ENCODE data around the gene F2RL1.
A peak's percentile ranks its signal among the peaks of the same experiment; 100 is the strongest.
"Not testable (repeated sequence)": the region's sequence is repeated elsewhere in the genome, so short reads cannot be mapped to it uniquely, and the experiment has no call there.

F2RL1 gene

DNA sequence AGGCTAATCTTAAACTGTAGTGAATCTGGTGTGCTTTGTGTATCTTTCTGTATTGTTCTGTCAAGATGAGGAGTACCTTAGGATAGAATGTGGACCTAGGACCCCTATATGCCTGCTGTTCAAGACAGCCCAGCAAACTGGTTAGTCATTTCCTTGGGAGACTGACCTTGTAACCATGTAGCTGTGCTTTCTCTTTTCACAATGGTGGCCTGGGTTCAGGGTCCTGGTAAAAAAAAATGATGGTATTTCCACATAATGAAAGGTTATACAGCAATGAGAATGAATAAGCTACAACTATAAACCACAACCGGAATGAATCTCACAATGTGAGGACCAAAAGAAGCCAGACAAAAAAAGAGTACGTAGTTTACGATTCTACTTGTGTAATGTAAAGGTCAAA lies 36.4 kb upstream of the F2RL1 start:
- TF ChIP-seq, protein P1, sequence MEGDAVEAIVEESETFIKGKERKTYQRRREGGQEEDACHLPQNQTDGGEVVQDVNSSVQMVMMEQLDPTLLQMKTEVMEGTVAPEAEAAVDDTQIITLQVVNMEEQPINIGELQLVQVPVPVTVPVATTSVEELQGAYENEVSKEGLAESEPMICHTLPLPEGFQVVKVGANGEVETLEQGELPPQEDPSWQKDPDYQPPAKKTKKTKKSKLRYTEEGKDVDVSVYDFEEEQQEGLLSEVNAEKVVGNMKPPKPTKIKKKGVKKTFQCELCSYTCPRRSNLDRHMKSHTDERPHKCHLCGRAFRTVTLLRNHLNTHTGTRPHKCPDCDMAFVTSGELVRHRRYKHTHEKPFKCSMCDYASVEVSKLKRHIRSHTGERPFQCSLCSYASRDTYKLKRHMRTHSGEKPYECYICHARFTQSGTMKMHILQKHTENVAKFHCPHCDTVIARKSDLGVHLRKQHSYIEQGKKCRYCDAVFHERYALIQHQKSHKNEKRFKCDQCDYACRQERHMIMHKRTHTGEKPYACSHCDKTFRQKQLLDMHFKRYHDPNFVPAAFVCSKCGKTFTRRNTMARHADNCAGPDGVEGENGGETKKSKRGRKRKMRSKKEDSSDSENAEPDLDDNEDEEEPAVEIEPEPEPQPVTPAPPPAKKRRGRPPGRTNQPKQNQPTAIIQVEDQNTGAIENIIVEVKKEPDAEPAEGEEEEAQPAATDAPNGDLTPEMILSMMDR (IDR thresholded peaks at IDR 0.05; ENCODE audit: insufficient read depth, low read depth, low read length, missing control alignments): no peak
- no peak for DNase-seq (ENCODE audit: low read depth)
- H3K4me3 ChIP-seq (ENCODE audit: low read length): no peak overlapping the region

DNA sequence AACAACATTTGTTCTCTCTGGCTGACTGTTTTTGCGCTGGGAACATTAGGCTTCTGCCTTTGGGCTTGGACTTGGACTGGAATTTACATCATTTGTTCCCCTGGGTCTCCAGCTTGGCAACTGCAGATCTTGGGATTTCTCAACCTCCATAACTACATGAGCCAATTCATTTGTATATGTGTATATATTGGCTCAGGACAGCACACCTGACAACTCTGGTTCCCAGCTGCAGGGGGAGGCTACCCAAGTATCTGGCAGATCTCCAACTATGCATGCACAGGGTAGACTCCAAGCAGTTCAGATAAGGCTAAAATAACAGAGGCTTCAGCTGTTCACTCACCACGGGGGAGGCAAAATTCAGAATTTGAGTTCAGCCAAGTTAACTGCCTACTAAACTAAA lies 31.6 kb upstream of the F2RL1 start:
- DNase-seq (ENCODE audit: low read depth): peak; percentile 83
- TF ChIP-seq, protein P1 (IDR thresholded peaks at IDR 0.05; ENCODE audit: insufficient read depth, low read depth, low read length, missing control alignments): no peak
- H3K4me3 ChIP-seq (ENCODE audit: low read length): no peak overlapping the region

DNA sequence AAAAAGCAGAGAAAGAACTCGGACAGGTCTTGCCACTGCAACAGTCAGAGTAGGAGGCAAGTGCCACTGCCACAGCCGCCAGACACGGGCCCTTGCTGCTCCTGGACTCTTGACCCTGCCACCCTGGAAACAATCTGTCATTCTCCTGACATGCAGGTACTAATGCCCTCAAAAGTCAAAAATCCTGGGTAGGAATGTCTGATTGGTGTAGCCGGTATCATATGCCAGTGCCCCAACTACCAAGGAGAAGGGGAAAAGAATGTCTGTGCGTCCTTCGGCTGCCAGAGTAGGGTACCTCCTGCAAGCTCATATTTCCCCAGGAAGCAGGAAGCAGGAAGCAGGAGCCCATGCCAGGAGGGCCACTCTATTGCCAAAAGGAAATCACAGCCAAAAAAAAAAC lies 30.5 kb upstream of the F2RL1 start:
- DNase-seq (ENCODE audit: low read depth): no peak
- H3K4me3 ChIP-seq (ENCODE audit: low read length): no peak overlapping the region
- TF ChIP-seq, protein P1 (IDR thresholded peaks at IDR 0.05; ENCODE audit: insufficient read depth, low read depth, low read length, missing control alignments): no peak

DNA sequence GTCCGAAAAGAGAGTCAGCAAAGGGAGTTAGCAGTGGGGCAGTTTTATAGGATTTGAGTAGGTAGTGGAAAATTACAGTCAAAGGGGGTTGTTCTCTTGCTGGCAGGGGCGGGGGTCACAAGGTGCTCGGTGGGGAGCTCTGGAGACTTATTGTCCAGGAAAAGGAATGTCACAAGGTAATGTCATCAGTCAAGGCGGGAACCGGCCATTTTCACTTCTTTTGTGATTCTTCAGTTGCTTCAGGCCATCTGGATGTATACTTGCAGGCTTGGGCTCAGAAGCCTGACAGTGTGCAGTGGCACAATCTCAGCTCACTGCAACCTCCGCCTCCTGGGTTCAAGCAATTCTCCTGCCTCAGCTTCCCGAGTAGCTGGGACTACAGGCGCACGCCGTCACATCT lies 29.6 kb upstream of the F2RL1 start:
- not testable (repeated sequence) for DNase-seq (ENCODE audit: low read depth); H3K4me3 ChIP-seq (ENCODE audit: low read length)

DNA sequence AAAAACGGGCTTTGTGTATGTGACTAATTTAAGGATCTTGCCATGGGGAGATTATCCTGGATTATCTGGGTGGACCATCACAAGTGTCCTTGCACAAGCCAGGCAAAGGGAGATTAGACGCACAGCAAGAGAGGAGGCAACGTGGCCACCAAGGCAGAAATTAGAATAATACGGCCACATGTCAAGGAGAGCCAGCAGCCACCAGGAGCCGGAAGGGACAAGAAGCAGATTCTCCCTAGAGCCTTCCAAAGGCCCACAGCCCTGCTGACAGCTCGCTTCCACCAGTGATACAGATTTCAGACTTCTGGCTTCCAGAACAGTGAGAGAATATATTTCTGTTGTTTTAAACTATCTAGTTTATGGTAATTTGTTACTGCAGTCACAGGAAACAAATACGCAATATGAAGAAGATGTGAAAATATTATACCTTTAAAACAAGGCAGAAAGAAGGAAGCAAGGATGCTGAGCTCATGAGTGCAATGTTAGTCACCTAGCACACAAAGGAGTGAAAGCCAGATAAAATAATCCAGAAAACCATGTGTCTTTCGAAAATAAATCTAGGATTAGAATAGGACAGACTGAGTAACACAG lies 28.7 kb upstream of the F2RL1 start:
- DNase-seq (ENCODE audit: low read depth): peak; percentile 84
- no peak overlapping the region for H3K4me3 ChIP-seq (ENCODE audit: low read length)
- TF ChIP-seq, protein P1 (IDR thresholded peaks at IDR 0.05; ENCODE audit: insufficient read depth, low read depth, low read length, missing control alignments): no peak

DNA sequence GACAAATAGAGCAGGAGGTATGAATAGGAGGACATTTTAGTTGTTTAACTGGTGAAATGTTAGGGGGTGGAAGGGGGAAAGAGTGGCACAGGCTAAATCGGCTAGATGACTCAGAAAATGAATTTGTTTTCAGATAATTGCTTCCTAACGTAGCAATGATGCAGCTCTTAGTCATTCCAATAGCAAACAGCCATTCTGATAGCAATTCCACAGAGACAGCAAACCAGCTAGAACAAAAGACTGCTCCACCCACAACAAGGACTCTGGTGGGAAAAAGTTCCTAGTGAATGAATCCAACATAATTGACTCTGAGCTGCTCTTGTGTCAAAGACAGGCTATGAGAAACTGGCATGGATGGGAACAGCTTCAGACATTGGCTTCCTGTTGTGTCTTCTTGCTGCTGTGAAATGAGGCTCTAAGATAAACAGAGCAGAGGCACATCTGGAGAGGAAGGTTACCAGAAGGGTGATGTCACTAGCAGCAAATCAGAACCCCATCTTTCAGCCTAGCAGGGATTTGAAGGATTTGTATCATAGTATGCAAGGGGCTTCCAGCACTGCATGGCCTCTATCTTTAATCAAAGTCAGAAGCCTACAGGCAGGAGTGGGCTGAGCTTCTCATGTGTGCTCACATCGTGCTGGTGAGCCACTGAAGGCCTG lies 28.1 kb upstream of the F2RL1 start:
- TF ChIP-seq, protein P1 (IDR thresholded peaks at IDR 0.05; ENCODE audit: insufficient read depth, low read depth, low read length, missing control alignments): no peak
- no peak overlapping the region for H3K4me3 ChIP-seq (ENCODE audit: low read length)
- peak; percentile 98 for DNase-seq (ENCODE audit: low read depth)

DNA sequence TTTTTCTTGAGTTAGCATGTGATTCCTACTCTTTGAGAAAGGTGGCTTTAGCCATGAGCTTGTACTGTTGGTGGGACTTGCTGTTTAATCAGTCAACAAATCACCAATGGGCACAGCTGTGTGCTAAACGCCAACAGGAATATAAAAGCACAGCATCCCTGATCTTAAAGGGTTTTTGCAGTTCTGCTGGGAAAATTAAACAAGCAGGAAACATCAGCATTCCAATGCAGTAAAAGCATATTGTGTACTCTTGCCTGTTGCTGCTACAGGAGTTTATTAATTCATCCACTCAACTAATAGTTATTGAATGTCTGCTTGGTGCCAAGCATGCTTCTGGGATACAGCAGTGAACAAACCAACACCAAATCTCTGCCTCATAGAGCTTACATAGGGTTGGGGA lies 27.4 kb upstream of the F2RL1 start:
- TF ChIP-seq, protein P1 (IDR thresholded peaks at IDR 0.05; ENCODE audit: insufficient read depth, low read depth, low read length, missing control alignments): no peak
- H3K4me3 ChIP-seq (ENCODE audit: low read length): no peak overlapping the region
- DNase-seq (ENCODE audit: low read depth): no peak
